Measurements from ENCODE around the gene RNF157. TPM values are rescaled to one million over a fixed set of nuclear protein-coding genes. Genes with fewer than 3 reads are reported as not detected.

The RNF157 gene
- total and polyA plus RNA-seq, 2 of the 4 experiments (the other 2 are of a cell fraction), result 0.54 to 1.3 TPM

DNA sequence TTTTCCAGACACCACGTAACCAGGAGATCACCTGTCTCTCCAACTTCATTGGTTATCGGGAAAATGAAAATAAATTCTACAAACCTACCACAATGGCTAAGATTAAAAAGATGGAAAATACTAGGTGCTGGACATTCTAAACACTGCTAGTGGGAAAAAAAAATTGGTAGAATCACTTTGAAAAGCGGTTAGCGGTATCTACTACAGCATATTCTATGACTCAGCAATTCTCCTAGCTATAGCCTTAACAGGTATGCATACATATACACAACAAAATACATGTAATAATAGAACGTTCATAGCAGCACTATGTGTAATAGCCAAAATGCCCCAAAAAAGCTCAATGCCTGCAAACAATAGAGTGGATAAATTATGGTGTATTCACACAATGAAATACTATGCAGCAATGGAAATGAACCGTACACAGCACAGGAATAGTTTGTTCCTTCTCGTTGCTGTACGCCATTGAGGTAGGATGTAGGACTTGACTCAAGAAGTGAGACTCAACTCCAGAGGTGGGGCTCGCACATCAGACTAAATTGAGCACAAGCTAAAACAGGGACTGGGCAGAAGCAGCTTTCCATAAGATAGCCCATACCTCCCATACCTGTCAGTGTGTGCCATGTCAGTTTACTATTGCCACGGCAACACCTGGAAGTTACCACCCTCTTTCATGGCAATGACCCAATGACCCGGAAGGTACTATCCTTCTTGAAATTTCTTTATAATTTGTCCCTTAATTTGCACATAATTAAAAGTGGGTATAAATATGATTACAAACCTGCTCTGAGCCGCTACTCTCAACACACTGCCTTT lies 44.8 kb downstream of the RNF157 start:
- DNase-seq (no peak), ATAC-seq (ENCODE audit: low read depth) (no peak)
- no TSS peak for BruUV-seq (replicated peaks)
- Histone ChIP-seq H2BK20ac (ENCODE audit: low read depth, low read length) (no peak overlapping the region), H2AK9ac (replicated peaks; ENCODE audit: low read depth, low read length, poor library complexity) (no peak overlapping the region), H2BK5ac (ENCODE audit: low read depth, low read length, poor library complexity, severe bottlenecking) (no peak overlapping the region), H4K8ac (ENCODE audit: low read depth in 2 of 2, low read length in 2 of 2) (no peak overlapping the region), H3K9ac (ENCODE audit: low read depth, low read length) (no peak overlapping the region), H2BK120ac (ENCODE audit: low read depth, low read length) (no peak overlapping the region), H3K23ac (ENCODE audit: low read depth, low read length) (no peak overlapping the region), H4K91ac (ENCODE audit: insufficient read depth, low read depth, low read length) (no peak overlapping the region), H3K9me1 (ENCODE audit: insufficient read depth, low read length) (no peaks in the 10 kb centered on the region), H2BK15ac (ENCODE audit: low read depth, low read length) (no peak overlapping the region), H3K9me3 (ENCODE audit: control insufficient read depth, insufficient read depth, low read length) (no peaks in the 10 kb centered on the region), H2AK5ac (ENCODE audit: low read depth, low read length) (no peak overlapping the region), H4K20me1 (ENCODE audit: insufficient read depth, low read length) (no peaks in the 10 kb centered on the region), H3K18ac (ENCODE audit: low read depth, low read length) (no peak overlapping the region), H3K36me3 (ENCODE audit: control insufficient read depth, insufficient read depth, low read length) (no peaks in the 10 kb centered on the region), H3K27ac (ENCODE audit: insufficient read depth, low read length) (no peak overlapping the region), H3K4me3 (ENCODE audit: insufficient read depth, low read depth, low read length) (no peak overlapping the region), H3K4me2 (ENCODE audit: low read depth, low read length) (no peak overlapping the region), H2AFZ (replicated peaks; ENCODE audit: low read length, poor library complexity) (no peak overlapping the region), H4K5ac (ENCODE audit: low read depth, low read length) (no peak overlapping the region), H3K4ac (ENCODE audit: low read depth, low read length) (no peak overlapping the region), H3K56ac (ENCODE audit: extremely low read depth, insufficient read depth, low read length) (no peak overlapping the region), H3K79me1 (ENCODE audit: low read depth in 1 of 2, low read length in 2 of 2) (no peaks in the 10 kb centered on the region), H3K14ac (replicated peaks; ENCODE audit: low read depth, low read length) (no peak overlapping the region), H3K27me3 (ENCODE audit: control insufficient read depth, insufficient read depth, low read length) (no peaks in the 10 kb centered on the region; the same call in 1 of the 2 replicates), H3K4me1 (ENCODE audit: control insufficient read depth, insufficient read depth, low read length) (no peaks in the 10 kb centered on the region)
- CTCF ChIA-PET, result interaction anchor here (0.5 kb wide), 1 partner anchor 132 kb away, joined by 4 read pairs; no protein-coding TSS in a partner anchor
- intact Hi-C loops (cut with micrococcal nuclease) (no loop called here), dilution Hi-C loops (cut with HindIII; ENCODE audit: low sequenced_read_pairs, unreplicated experiment) (no loop called here), in situ Hi-C loops (cut with MboI; ENCODE audit: low sequenced_read_pairs) (no loop called here)
- POLR2A ChIA-PET (ENCODE audit: unreplicated experiment), result no interaction called here
- WGBS, 2 experiments (ENCODE audit: extremely low coverage in 2 of 2, insufficient read length in 1 of 2), result 70% methylated on average over 2 of the region's 12 CpGs; no CpG with 5 or more reads in 1 of the 2 experiments
- TF ChIP-seq MXI1 (IDR thresholded peaks at IDR 0.05; ENCODE audit: borderline replicate concordance, low read depth, low read length) (no peak), NFE2L2 (IDR thresholded peaks at IDR 0.05; ENCODE audit: low read depth, low read length) (peak; percentile 87), USF2 (IDR thresholded peaks at IDR 0.05; ENCODE audit: low read depth, low read length) (no peak), RCOR1 (IDR thresholded peaks at IDR 0.05; ENCODE audit: insufficient replicate concordance, low read length) (no peak), MAFK (IDR thresholded peaks at IDR 0.05; ENCODE audit: low read depth, low read length) (peak; percentile 78), BHLHE40 (IDR thresholded peaks at IDR 0.05; ENCODE audit: low read depth, low read length) (no peak)

All from IMR-90 (cell line).